K562 (cell line): ENCODE results near the gene CXXC1. TPM values are rescaled to one million over a fixed set of nuclear protein-coding genes. Genes with fewer than 3 reads are reported as not detected.

Experiments
- ARNT ChIP-seq, 2 experiments: fragments of 450-650 bp; IDR thresholded peaks; 2 replicates each; pipeline ENCODE4 v1.6.1; 2016; ENCODE audit warnings: mild to moderate bottlenecking in 1 of 2
- FIP1L1 ChIP-seq: fragments of 200-400 bp; formaldehyde crosslinking; IDR thresholded peaks from 2 replicates; pipeline ENCODE4 v1.6.1; 2018; ENCODE audit warnings: mild to moderate bottlenecking, low read depth, low read length; ENCODE audit not compliant: poor library complexity, severe bottlenecking
- KAT8 ChIP-seq: fragments of 450-650 bp; IDR thresholded peaks from 2 replicates; pipeline ENCODE4 v1.6.1; 2016; ENCODE audit warnings: low read depth, mild to moderate bottlenecking
- MED1 ChIP-seq: sonication (generic); formaldehyde crosslinking; IDR thresholded peaks from 2 replicates; pipeline ENCODE4 v1.8.1; 2023; ENCODE audit warnings: missing genetic modification reagents, borderline replicate concordance
- PHTF2 ChIP-seq: fragments of 250-450 bp; sonication (Bioruptor Pico); IDR thresholded peaks from 2 replicates; pipeline ENCODE4 v1.5.0; 2021; ENCODE audit warnings: mild to moderate bottlenecking
- SOX6 ChIP-seq: fragments of 450-650 bp; IDR thresholded peaks from 2 replicates; pipeline ENCODE4 v1.6.1; 2014; ENCODE audit warnings: mild to moderate bottlenecking
- ZBTB17 ChIP-seq: fragments of 450-650 bp; formaldehyde crosslinking; IDR thresholded peaks from 2 replicates; pipeline ENCODE4 v1.4.0; 2020; ENCODE audit warnings: mild to moderate bottlenecking
- ZNF57 ChIP-seq: fragments of 450-650 bp; formaldehyde crosslinking; IDR thresholded peaks from 2 replicates; pipeline ENCODE4 v1.4.0; 2020; ENCODE audit warnings: mild to moderate bottlenecking, moderate library complexity
- polyA plus RNA-seq, 8 experiments: library from polyadenylated mRNA; depleted of rRNA in 4 of 8; stranded (reverse) in 5 of 8; unstranded in 3 of 8; fragments of >200 nt; fragmentation: Nextera tagmentation in 2 of 8; fragmentation: Illumina TruSeq in 1 of 8; extraction: Ambion mirVana in 2 of 8; extraction: Trizol in 1 of 8; gene quantifications; 2 replicates each; pipeline versions ENCODE4 v1.2.1 to v1.2.3, GENCODE V29; 2011 to 2014; ENCODE audit warnings: inconsistent platforms in 1 of 8, missing spikeins in 1 of 8
- total RNA-seq, 7 experiments: library from RNA; depleted of rRNA in 6 of 7; stranded (reverse); fragments of >200 nt in 6 of 7; fragmentation: Illumina TruSeq in 2 of 7; extraction: Trizol in 2 of 7; gene quantifications; 2 replicates each; pipeline versions ENCODE4 v1.2.1 to v1.2.3, GENCODE V29; 2011 to 2021; ENCODE audit warnings: low replicate concordance in 1 of 7
- TF ChIP-seq, protein P1 (sequence below): fragments of 450-650 bp; formaldehyde crosslinking; IDR thresholded peaks from 2 replicates; pipeline ENCODE4 v1.4.0; 2022; ENCODE audit warnings: missing genetic modification characterization
- TF ChIP-seq, protein P2 (sequence below): fragments of 450-650 bp; IDR thresholded peaks from 2 replicates; pipeline ENCODE4 v1.6.1; 2016; ENCODE audit warnings: low read depth, mild to moderate bottlenecking, moderate library complexity
- TF ChIP-seq, protein P3 (sequence below): sonication (generic); formaldehyde crosslinking; IDR thresholded peaks from 2 replicates; pipeline ENCODE4 v1.8.0; 2022; ENCODE audit warnings: mild to moderate bottlenecking, low read depth, missing genetic modification reagents
- TF ChIP-seq, protein P4 (sequence below): fragments of 200-800 bp; sonication (Bioruptor generic); IDR thresholded peaks from 2 replicates; pipeline ENCODE4 v1.6.1; 2017; ENCODE audit warnings: missing genetic modification characterization, missing compliant biosample characterization
- TF ChIP-seq, protein P5 (sequence below): fragments of 450-650 bp; formaldehyde crosslinking; IDR thresholded peaks from 2 replicates; pipeline ENCODE4 v1.4.0; 2020; ENCODE audit warnings: mild to moderate bottlenecking, mixed read lengths
- TF ChIP-seq, protein P6 (sequence below), 2 experiments: fragments of 450-650 bp in 1 of 2; IDR thresholded peaks; 2 replicates each; pipeline ENCODE4 v1.6.1; 2011 to 2017; ENCODE audit warnings: low read depth in 2 of 2, antibody characterized with exemption in 1 of 2, borderline replicate concordance in 1 of 2, low read length in 1 of 2, mild to moderate bottlenecking in 1 of 2, mixed read lengths in 1 of 2; ENCODE audit not compliant: control insufficient read depth in 1 of 2
- TF ChIP-seq, protein P7 (sequence below): fragments of 200-800 bp; sonication (Bioruptor generic); IDR thresholded peaks from 2 replicates; pipeline ENCODE4 v1.6.1; 2017; ENCODE audit warnings: missing genetic modification characterization, missing compliant biosample characterization

Gene CXXC1
- total and polyA plus RNA-seq, 9 of the 15 experiments (the other 6 are each of a cell fraction or from before 2014, with no cell fraction given): 3.4 to 81.0 (median 34.1) TPM

DNA sequence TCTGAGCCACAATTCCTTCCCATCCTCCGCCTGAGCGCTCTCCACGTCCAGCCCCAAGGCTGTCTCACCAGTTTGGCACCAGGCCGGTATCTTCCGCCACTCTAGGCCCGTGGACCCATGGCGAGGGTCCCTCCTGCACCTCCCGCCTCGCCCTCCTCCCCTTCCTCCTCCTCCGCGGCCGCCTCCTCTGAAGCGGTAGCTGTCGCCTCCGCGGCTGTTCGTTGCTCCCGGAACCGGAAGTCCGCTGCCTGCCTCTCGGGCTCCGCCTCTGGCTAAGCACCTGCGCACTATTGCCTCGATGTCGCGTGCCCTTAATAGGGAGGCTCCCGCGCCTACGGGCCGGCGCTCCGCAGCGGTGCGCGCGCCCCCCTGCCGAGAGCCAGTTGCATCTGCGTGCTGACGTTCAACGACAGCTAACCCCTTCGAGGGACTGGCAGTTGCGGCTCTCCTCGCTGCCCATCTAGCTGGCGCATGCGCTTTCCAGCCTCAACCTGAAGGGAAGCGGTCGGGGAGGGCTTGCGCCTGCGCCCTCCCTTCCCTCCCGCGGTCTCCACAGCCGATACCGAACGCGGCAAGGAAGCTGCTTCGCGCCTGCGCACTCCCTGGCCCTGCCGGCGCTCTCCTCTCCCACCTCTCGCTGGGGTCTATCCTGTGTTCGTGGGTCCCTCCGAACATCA, 6.1 kb downstream of the CXXC1 start, which contains the start of gene MBD1 (continued):
- TF ChIP-seq, protein P1, sequence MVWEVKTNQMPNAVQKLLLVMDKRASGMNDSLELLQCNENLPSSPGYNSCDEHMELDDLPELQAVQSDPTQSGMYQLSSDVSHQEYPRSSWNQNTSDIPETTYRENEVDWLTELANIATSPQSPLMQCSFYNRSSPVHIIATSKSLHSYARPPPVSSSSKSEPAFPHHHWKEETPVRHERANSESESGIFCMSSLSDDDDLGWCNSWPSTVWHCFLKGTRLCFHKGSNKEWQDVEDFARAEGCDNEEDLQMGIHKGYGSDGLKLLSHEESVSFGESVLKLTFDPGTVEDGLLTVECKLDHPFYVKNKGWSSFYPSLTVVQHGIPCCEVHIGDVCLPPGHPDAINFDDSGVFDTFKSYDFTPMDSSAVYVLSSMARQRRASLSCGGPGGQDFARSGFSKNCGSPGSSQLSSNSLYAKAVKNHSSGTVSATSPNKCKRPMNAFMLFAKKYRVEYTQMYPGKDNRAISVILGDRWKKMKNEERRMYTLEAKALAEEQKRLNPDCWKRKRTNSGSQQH: no peak
- 0 out of 2 replicates have a peak, but pooled peaks have one; percentile 30 for TF ChIP-seq SOX6
- TF ChIP-seq PHTF2 (CRISPR knock-in tag): no peak
- peak; percentile 75 for TF ChIP-seq FIP1L1
- TF ChIP-seq, protein P2, sequence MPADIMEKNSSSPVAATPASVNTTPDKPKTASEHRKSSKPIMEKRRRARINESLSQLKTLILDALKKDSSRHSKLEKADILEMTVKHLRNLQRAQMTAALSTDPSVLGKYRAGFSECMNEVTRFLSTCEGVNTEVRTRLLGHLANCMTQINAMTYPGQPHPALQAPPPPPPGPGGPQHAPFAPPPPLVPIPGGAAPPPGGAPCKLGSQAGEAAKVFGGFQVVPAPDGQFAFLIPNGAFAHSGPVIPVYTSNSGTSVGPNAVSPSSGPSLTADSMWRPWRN: no peak
- TF ChIP-seq, protein P3, sequence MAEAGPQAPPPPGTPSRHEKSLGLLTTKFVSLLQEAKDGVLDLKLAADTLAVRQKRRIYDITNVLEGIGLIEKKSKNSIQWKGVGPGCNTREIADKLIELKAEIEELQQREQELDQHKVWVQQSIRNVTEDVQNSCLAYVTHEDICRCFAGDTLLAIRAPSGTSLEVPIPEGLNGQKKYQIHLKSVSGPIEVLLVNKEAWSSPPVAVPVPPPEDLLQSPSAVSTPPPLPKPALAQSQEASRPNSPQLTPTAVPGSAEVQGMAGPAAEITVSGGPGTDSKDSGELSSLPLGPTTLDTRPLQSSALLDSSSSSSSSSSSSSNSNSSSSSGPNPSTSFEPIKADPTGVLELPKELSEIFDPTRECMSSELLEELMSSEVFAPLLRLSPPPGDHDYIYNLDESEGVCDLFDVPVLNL (CRISPR knock-in tag): no peak
- no peak for TF ChIP-seq ARNT (IDR thresholded peaks at IDR 0.05)
- TF ChIP-seq KAT8: no peak
- TF ChIP-seq, protein P4, sequence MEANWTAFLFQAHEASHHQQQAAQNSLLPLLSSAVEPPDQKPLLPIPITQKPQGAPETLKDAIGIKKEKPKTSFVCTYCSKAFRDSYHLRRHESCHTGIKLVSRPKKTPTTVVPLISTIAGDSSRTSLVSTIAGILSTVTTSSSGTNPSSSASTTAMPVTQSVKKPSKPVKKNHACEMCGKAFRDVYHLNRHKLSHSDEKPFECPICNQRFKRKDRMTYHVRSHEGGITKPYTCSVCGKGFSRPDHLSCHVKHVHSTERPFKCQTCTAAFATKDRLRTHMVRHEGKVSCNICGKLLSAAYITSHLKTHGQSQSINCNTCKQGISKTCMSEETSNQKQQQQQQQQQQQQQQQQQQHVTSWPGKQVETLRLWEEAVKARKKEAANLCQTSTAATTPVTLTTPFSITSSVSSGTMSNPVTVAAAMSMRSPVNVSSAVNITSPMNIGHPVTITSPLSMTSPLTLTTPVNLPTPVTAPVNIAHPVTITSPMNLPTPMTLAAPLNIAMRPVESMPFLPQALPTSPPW (CRISPR knock-in tag): peak; percentile 65; the same call in 1 of the 2 replicates
- TF ChIP-seq, protein P5, sequence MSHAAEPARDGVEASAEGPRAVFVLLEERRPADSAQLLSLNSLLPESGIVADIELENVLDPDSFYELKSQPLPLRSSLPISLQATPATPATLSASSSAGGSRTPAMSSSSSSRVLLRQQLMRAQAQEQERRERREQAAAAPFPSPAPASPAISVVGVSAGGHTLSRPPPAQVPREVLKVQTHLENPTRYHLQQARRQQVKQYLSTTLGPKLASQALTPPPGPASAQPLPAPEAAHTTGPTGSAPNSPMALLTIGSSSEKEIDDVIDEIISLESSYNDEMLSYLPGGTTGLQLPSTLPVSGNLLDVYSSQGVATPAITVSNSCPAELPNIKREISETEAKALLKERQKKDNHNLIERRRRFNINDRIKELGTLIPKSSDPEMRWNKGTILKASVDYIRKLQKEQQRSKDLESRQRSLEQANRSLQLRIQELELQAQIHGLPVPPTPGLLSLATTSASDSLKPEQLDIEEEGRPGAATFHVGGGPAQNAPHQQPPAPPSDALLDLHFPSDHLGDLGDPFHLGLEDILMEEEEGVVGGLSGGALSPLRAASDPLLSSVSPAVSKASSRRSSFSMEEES: no peak
- no peak for TF ChIP-seq ZBTB17 (CRISPR knock-in tag)
- TF ChIP-seq, protein P6, sequence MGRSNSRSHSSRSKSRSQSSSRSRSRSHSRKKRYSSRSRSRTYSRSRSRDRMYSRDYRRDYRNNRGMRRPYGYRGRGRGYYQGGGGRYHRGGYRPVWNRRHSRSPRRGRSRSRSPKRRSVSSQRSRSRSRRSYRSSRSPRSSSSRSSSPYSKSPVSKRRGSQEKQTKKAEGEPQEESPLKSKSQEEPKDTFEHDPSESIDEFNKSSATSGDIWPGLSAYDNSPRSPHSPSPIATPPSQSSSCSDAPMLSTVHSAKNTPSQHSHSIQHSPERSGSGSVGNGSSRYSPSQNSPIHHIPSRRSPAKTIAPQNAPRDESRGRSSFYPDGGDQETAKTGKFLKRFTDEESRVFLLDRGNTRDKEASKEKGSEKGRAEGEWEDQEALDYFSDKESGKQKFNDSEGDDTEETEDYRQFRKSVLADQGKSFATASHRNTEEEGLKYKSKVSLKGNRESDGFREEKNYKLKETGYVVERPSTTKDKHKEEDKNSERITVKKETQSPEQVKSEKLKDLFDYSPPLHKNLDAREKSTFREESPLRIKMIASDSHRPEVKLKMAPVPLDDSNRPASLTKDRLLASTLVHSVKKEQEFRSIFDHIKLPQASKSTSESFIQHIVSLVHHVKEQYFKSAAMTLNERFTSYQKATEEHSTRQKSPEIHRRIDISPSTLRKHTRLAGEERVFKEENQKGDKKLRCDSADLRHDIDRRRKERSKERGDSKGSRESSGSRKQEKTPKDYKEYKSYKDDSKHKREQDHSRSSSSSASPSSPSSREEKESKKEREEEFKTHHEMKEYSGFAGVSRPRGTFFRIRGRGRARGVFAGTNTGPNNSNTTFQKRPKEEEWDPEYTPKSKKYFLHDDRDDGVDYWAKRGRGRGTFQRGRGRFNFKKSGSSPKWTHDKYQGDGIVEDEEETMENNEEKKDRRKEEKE (IDR thresholded peaks at IDR 0.05; ENCODE audit: borderline replicate concordance in 1 of 2, control insufficient read depth in 1 of 2, low read depth in 2 of 2, low read length in 1 of 2): no peak
- no peak for TF ChIP-seq ZNF57 (CRISPR knock-in tag)
- no peak for TF ChIP-seq MED1
- TF ChIP-seq, protein P7, sequence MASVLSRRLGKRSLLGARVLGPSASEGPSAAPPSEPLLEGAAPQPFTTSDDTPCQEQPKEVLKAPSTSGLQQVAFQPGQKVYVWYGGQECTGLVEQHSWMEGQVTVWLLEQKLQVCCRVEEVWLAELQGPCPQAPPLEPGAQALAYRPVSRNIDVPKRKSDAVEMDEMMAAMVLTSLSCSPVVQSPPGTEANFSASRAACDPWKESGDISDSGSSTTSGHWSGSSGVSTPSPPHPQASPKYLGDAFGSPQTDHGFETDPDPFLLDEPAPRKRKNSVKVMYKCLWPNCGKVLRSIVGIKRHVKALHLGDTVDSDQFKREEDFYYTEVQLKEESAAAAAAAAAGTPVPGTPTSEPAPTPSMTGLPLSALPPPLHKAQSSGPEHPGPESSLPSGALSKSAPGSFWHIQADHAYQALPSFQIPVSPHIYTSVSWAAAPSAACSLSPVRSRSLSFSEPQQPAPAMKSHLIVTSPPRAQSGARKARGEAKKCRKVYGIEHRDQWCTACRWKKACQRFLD (CRISPR knock-in tag): no peak
